HG02763 (cell line): ENCODE measurements around the gene RAD9A.

Experiments
- ATAC-seq: cut with Tn5 transposase; IDR thresholded peaks from one replicate; pipeline ENCODE4 v1.9.1; 2021; ENCODE audit warnings: mild to moderate bottlenecking, moderate library complexity; ENCODE audit not compliant: unreplicated experiment

Gene RAD9A

GRCh38 chr11:67391304-67392182 is at the start of gene RAD9A:
RAD9A (plus strand) TSS chr11:67391986; CDS start chr11:67392045, 59 bp downstream.
- ATAC-seq, result peak; percentile 54

- ATAC-seq, result no peak
Measured at GRCh38 chr11:67344264-67344663, 47.5 kb upstream of the RAD9A start.

GRCh38 chr11:67345247-67345919 is 46.4 kb upstream of the RAD9A start:
- no peak for ATAC-seq

GRCh38 chr11:67345920-67346819 is 45.6 kb upstream of the RAD9A start:
- no peak for ATAC-seq

- no peak for ATAC-seq
Measured at GRCh38 chr11:67347964-67348749, 43.6 kb upstream of the RAD9A start.

GRCh38 chr11:67349036-67349435 is 42.8 kb upstream of the RAD9A start:
- no peak for ATAC-seq

- no peak for ATAC-seq
Measured at GRCh38 chr11:67349457-67349856, 42.3 kb upstream of the RAD9A start.

- no peak for ATAC-seq
Measured at GRCh38 chr11:67349928-67350465, 41.8 kb upstream of the RAD9A start.

GRCh38 chr11:67351275-67352005 is 40.3 kb upstream of the RAD9A start:
- no peak for ATAC-seq

- peak; percentile 1 for ATAC-seq
Measured at GRCh38 chr11:67352546-67353316, 39.1 kb upstream of the RAD9A start.

- ATAC-seq, result peak; percentile 78
Measured at GRCh38 chr11:67353317-67354074, 38.3 kb upstream of the RAD9A start, which contains the start of gene POLD4. POLD4 (minus strand) TSS chr11:67353546; CDS start chr11:67353399, 147 bp downstream.

GRCh38 chr11:67354075-67355022 is 37.4 kb upstream of the RAD9A start:
- no peak for ATAC-seq

GRCh38 chr11:67355023-67355793 is 36.6 kb upstream of the RAD9A start:
- ATAC-seq, result no peak

- no peak for ATAC-seq
Measured at GRCh38 chr11:67355794-67356386, 35.9 kb upstream of the RAD9A start.

- no peak for ATAC-seq
Measured at GRCh38 chr11:67356387-67356863, 35.4 kb upstream of the RAD9A start.
